Hindlimb muscle (tissue), 1 donor: Measurements from ENCODE around the gene MRPL23. TPM values are rescaled to one million over a fixed set of nuclear protein-coding genes. Genes with fewer than 3 reads are reported as not detected.
"Not testable (repeated sequence)": the region's sequence is repeated elsewhere in the genome, so short reads cannot be mapped to it uniquely, and the experiment has no call there.

ENCODE experiments used
- DNase-seq: peaks from one replicate; pipeline ENCODE4 v3.0.0-alpha.2; 2013
- polyA plus RNA-seq: library from polyadenylated mRNA; unstranded; fragments of 120-200 nt; gene quantifications from one replicate; pipeline ENCODE4 v1.2.1, GENCODE V29; 2013; ENCODE audit not compliant: insufficient read length

Gene MRPL23
- polyA plus RNA-seq, 1 donor: 86.9 TPM

DNA sequence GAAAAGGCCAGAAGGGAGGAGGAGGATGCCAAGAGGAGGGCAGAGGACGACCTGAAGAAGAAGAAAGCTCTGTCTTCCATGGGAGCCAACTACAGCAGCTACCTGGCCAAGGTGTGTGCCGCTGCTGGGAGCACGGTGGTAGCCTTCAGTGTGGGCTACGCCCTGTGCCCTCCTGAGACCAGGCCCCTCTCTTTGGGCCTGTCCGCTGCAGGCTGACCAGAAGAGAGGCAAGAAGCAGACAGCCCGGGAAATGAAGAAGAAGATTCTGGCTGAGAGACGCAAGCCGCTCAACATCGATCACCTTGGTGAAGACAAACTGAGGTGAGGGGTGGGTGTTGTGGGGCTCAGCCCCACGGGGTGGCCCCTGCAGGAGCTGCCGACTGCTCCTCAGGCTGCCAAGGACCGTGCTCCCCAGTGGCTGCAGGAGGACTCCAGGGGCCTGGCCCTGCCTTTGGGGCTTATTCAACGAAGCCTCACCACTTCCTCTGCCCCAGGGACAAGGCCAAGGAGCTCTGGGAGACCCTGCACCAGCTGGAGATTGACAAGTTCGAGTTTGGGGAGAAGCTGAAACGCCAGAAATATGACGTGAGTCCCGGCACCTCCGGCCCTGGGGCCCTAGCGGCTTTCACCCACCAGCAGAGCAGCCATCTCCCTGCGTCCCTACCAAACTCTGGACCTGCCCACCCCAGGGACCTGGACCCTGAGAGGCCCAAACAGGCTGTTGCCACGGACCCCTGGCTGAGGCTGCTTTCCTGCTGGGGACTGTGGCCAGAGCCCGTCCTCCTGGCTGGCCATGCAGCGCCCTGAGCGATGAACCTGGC lies 12.6 kb upstream of the MRPL23 start:
- no peak for DNase-seq

DNA sequence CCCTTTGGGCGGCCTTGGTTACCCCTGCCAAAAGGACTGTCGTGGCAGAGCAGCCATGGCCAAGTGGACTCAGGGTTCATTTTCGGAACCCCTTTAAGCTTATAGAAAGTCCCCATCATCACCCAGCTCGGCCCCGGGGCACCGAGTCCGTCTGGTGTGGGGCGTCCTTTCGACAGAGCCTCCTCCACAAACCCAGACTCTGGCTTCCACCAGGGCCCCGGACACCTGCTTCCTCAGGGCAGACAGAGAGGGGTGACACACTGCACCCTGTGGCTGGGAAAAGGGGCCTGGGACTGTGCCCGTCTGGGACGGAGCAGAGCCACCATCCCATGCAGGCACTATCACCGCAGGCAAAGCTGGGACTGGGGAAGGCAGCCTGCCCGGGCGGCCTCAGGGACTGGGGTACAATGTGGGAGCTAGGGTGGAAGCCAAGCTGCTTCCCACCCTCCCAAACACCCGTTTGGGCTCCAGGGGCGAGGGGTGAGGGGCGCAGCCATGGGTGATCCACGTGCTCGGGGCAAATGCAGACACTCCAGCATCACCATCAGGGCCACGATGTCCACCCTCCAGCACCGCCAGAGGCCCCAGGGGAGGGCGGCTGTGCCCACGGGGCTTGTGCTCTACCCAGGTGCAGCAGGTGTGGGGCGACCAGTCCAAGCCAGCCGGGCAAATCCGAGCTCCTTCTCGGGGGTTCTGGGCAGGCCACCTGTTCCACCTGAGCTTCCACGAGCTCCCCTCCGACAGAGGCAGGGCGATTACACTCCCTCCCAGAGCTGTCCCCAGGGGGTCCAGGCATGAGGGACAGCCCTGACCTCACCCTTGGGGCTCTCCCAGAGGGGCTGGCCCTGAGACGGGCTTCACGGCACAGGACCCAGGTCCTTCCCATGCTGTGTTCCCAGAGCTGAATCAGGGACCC lies 11.7 kb upstream of the MRPL23 start:
- no peak for DNase-seq

DNA sequence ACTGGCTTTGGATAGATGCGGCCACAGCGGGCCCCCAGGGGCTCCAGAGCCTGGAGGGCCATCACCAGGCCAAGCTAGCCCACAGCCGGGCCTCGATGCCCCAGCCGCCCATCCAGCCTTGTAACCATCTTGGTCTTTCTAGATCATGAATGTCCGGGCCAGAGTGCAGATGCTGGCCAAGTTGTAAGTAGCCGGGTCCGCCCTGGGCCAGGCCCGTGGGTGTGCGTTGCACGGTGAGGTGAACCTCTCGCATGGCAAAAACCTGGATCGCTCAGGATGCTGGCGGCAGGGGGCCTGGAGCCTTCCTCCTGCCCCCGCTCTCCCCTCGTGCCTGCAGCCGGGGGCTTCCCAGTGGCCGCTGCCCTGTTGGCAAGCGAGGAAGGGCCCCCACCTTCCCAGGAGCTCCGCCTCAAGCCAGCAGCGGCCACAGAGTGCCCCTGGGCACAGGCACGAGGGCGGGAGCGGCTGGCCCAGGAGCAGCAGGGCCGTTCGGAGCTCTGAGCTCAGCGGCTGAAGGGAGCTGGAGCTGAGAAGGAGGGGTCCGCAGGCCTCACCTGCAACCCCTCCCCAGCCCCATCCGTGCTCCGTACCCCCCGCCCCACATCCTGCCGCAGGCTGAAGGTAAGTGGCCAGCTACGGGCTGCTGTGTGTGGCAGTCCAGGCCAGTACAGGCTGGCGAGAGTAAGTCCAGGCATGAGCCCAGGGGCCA lies 10.9 kb upstream of the MRPL23 start:
- DNase-seq: no peak

DNA sequence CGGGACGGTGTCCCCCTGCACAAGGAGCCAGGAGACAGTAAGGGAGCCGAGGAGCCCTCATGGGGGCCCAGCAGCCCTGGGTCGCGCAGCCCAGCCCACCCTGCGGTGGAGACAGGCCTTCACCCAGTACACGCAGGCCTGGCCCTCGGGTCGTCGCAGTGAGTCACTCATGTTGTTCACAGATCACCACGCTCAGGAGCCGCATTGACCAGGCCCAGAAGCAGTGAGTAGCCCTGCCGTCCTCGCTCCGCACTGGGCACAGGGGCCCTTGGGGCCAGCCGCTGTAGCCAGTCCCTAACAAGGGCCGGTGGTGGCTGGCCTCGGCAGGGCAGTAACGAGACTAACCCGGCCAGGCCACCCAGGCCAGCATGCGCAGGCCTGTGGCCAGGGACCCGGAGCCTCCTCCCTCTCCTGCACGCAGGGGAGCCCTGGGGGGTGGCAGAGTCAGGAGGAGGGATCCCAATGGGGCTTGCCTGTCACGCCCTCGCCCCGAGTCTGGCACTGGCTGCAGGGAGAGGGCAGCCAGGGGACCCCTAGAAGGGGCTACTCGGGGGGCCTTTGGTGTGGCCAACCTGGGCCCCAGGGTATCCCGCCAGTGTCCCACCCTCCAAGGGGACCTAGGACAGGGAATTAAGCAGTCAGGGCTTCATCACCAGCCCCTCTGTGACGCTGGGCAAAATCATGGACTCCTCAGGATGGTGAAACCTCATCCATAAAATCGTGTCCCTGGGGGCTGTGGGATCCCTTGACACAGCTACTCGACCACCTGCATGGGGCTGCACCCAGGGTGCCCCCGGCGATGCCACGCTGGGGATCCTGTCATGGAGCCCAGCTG lies 10.1 kb upstream of the MRPL23 start:
- no peak for DNase-seq

DNA sequence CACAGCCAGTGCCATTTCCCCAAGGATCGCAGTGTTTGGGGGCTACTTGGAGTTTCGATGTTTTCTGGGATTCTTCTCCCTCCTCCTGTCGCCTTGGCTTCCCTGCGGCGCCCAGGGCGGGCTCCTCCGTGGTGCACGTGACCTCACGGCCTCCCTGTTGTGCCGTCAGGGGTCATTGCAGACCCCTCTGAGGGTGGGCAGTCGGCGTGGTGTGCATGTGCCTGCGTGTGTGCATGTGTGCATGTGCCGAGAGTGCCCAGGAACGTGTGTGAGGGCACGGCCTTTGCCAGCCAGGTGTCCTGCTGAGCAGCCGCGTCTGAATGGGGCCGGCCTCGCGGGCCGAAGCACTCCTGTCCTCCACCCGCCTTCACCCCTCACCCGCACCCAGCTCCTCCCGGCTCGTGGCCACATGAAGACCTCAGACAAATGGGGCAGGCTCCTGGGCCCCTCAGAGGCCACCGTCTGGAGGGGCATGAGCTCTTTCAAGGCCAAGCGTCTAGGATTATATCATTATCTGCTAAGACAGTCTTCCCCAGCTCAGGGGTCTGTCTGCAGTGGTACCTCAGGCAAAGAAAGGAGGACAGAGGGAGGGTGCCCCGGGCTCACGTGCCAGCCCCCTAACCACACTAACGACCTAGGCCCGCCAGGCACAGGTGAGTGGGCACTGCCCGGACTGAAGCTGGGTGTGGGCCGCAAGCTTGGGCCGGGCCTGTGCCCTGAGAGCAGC lies 9.4 kb upstream of the MRPL23 start:
- DNase-seq: no peak

DNA sequence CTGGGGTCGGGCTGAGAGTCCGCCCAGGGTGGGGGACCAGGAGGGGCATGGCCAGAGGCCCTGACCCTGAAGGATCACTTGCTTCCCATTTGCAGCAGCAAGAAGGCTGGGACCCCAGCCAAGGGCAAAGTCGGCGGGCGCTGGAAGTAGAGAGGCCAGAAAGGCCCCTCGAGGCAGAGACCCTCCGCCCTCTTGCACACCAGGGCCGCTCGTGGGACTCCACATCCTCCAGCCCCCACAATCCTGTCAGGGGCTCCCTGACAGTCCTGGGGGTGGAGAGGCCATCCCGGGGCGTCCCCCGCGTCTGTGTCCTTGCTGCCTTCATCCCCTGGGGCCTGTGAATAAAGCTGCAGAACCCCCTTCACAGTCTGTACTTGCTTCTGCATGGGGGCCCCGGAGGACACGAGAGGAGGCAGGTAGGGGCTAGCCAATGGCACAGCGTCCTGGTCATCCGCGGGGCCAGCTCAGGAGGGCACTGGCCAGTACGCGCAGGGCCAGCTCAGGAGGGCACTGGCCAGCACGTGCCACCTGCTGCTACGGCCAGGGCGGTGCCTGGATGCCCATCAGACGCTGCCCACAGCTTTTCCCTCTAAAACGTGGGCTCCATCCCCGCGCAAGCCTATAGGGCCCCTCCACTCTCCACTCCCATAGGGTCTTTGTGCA lies 8.7 kb upstream of the MRPL23 start:
- no peak for DNase-seq

DNA sequence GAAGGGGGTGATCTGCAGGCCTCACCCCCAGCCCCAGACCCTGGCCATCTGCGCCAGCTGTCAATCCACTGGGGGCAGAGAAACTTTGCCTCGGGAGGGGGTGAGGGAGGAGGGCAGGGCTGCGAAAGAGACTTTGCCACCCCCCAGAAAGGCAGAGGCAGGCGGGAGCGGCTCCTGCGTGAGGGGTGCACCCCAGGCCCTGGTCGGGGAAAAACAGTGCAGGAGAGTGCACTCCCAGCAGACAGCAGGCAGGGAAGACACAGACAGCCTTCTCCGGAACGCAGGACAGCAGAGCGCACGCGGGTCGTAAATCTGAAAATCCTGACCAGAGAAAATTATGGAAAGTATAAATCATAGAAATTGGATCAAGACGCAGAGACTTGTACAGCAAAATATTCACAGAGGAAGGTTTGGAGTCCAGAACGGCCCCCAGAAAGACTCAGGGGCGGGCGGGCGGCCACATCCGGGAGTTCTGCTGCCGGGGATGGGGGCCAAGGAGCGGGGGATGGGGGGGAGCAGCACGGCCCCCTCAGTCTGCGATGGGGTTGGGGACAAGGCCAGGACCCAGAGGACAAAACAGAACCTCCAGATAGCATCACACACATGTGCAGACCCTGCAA lies 8.0 kb upstream of the MRPL23 start:
- peak; percentile 74 for DNase-seq

DNA sequence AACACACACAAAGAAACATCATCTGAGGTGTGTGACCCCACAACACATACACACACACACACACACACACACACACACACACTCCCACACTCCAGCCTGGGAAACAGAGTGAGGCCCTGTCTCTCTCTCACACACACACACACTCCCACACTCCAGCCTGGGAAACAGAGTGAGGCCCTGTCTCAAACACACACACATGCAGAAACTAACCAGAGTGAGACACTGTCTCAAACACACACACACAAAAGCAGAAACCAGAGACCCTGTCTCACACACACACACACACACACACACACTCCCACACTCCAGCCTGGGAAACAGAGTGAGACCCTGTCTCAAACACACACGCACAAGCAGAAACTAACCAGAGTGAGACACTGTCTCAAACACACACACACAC lies 7.3 kb upstream of the MRPL23 start:
- not testable (repeated sequence) for DNase-seq

DNA sequence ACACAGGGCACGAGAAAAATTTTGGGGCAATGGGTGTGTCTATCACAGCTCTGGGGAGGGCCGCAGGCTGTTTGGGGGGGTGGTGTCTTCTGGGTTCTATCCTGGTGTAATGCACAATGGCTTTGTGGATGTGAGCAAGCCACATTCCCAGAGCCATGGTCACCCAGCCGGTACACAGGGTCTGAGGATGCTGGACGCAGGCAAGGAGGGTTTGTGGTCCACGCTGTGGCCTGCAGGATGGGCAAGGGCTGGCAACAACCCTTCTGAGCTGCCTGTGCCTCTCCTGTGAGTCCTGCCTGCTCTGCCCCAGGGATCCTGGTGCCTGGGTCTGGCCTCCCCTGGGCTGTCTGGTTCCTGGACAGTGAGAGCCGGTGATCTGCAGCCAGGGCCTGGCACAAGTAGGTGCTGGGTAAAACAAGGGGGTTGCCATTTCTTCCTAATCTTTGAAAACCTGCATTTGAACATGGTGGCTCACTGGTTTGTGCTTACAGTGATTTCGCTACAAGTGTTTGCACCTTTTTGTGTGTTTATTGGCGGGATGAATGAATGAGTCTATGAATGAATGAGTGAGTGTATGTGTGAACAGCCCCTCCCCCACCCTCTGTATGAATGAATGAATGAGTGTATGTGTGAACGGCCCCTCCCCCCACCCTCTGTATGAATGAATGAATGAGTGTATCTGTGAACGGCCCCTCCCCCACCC lies 4.4 kb upstream of the MRPL23 start:
- no peak for DNase-seq

DNA sequence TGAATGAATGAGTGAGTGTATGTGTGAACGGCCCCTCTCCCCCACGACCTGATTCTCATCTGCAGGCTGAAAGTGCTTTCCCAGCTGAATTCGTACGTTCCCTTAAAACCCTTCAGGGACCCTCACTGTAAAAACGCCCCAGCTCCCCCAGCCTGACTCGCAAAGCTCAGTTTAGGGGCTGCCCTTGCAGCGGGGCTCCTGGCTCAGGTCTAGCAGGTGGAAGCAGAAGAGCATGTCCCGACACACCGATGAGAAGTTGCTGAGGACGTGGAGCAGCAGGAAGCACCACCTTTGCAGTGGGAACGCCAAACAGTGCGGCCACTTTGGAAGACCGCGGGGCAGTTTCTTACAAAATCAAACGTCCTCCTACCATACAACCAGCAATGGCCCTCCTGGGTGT lies 3.6 kb upstream of the MRPL23 start:
- DNase-seq: no peak

DNA sequence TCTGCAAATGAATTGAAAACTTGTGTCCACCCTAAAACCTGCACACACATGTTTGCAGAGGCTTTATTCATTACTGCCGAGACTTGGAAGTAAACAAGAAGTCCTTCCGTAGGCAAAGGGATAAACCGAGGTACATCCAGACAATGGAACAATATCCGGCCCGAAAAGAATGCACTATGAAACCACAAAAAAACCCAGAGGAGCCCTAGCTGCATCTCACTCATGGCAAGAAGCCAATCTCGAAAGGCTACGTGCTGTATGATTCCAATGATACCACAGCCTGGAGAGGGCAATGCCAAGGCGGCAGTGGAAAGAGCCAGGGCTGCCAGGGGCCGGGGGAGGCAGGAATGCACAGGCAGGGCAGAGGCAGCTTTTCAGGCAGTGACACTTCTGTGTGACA lies 3.2 kb upstream of the MRPL23 start:
- no peak for DNase-seq

DNA sequence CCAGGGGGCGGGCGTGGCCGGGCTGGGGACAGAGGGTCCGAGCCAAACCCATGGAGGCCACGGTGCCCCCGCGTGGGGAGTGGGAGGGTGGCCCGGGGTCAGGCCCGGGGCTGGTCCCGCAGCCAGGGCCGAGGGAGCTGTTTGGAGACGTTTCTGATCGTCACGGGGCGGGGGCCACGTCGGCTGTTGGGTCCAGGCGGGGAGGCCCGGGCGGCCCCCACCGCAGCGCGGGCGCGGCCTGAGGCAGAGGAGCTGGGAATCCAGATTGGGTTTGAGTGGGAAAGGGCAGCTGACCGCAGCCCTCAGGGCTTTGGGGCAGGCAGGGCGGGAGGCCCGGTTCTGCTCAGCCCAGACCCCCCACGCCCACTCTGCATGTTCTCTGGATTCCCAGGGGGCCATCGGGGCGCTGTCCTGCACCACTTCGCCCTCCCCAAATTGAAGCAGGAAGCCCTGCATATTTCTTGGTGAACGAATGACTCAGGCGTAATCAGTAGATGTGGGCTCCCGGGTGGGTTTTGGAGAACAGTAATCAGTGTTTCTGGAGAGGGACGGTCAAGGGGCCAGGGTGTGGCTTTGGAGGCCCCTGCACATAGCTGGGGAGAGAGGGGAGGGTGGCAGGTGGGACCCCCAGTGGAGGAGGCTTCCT lies 583 bp downstream of the MRPL23 start:
- no peak for DNase-seq

DNA sequence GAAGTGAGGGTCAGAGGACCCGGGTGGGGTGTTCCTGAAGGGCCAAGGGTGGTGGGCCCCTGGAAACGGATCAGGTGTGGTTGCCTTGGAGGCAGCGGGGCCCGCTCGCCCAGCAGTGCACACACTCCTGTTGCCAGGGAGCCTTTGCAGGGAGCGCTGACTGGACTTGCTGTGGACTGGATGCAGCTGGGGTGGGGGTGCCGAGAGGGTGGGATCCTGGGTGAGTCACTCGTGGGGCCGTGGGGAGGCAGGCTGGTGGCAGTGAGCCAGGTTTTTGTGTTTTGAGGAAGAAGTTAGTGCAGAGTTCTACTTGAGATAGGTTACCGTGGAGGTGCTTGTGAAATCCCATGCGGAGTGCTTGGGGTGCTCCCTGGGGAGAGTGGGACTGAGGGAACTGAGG lies 1.3 kb downstream of the MRPL23 start:
- DNase-seq: no peak

DNA sequence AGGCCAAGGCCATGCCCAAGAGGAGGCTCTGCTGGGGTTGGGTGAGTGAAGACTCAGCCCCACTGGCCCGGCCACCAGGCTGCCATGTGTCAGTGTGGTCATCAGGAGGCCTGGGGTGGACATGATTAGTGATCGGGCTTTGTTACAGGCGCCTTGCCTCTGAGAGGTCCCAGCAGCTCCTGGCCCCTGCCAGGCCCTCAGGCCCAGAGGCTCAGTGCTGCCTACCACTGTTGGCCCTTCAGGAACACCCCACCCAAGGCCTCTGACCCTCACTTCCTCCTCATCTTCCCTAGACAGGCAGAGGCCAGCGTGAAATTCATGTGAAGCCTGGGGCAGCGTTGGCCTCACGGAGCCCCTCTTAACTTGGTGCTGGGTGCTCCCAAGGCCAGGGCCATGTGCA lies 2.2 kb downstream of the MRPL23 start:
- no peak for DNase-seq

DNA sequence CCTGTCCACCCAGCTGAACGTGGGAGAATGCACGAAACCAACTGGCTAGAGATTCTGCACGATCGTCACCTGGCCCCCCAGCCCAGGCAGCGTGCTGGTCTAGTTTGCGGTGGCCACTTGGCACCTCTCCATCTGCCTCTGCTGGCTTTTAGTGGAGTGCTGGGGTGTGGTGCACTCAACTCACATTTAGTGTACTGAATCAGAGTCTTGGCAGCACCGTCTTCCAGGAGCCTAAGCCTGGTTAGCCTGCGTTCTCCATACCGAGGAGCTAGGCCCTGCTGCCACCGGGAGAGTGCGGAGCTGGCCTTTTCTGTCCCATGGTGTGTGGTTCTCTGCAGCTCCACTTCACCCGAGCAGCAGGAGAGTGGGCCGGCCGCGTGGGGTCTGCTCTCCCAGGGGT lies 2.8 kb downstream of the MRPL23 start:
- DNase-seq: no peak

DNA sequence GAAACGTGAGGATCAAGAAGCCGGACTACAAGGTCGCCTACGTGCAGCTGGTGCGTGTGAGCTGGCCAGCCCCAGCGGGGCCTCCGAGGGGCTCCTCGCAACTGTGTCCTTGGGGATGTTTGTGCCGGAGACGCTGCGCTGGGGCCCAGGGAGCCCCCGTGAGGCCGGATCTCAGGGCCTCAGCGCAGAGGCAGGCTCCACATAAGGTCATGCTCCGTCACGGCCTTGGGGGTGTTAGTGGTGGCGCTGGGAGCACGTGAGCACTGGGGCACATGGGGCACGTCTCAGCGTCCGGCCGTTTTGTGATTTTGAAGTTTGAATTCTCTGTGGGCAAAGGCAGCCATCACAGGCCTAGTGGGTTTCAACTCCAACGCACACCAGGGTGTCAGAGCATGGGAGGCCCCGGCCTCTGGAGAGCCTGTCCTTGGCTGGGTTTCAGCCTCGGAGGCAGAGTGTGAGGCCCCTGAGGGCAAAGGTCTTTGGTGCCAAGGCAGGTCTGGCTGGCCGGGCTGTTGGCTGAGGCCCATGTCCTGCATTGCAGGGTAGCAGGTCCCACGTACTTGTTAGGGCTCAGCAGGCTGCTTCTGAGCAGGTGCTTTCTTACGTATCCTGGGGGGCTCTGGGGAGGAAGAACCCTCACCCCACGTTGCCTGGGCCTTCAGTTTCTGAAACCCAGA lies 5.8 kb downstream of the MRPL23 start:
- DNase-seq: no peak

DNA sequence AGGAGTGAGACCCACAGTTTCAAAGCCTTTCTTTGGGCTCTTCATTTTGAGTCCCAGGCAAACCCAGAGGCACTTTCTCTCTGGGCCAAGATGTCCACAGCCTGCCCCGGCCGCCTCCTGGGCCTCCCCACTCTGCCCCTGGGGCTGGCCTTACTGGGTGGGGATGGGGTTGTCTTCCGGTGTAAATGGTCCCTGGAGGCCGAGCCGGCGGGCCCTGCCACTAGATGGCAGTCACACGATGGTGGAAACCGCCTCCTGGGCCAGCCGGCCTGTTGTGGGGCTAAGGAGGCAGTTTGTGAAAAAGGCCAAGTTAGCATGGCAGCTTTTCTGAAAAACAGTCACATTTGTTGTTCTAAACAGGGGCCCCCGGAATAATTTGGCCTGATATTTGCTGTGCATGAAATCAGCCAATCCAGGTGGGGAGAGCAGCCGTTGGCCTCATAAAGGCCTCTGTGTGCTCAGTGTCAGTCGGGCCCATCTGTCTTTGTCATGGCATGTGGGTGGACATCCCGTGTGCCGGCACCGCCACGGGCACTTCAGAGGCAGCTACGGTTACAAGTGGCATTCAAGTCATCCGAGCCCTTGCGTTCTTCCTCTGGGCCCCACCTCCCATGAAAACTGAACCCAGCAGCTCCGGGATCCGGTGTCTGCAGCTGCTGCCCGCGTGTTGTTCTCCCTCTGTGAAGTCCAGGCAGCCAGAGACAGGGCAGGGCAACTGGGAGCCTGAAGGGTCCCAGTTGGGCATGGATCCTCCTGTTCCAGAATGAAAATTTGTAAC lies 6.5 kb downstream of the MRPL23 start:
- no peak for DNase-seq

DNA sequence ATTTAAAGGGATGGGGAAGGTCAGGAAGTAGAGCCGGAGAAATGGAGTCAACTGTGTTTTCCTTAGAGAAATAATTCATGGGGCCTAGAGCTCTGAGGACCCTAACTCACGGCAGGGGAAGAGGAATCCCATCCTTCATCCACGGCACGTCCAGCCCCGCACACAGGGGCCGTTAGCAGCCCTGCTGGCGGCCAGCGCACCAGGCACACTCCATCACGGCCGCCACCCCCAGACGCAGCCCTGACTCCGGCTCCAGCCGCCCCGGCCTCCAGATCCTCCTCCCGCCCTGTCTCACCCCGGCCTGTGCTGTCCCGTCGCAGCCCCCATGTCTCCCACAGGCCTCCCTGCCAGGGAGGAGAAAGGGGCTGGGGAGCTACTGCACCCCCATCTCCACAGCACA lies 11.2 kb downstream of the MRPL23 start:
- no peak for DNase-seq
